Skin epidermis (tissue), 12 donors: ENCODE data around the gene TTLL1.
"Not testable (repeated sequence)": the region's sequence is repeated elsewhere in the genome, so short reads cannot be mapped to it uniquely, and the experiment has no call there.

Experiments
- H3K27ac ChIP-seq, 21 experiments: fragments of 200-600 bp; sonication (generic) in 11 of 21; one replicate each; pipeline ENCODE4 v1.5.0; 2020; ENCODE audit warnings: mild to moderate bottlenecking in 3 of 21, inconsistent platforms in 2 of 21, moderate library complexity in 2 of 21
- H3K4me3 ChIP-seq, 7 experiments: fragments of 200-600 bp; sonication (generic) in 2 of 7; one replicate each; pipeline ENCODE4 v1.5.0; 2020; ENCODE audit warnings: inconsistent platforms in 2 of 7, mild to moderate bottlenecking in 2 of 7, moderate library complexity in 1 of 7

Gene TTLL1

GRCh38 chr22:43110927-43111623 lies 21.9 kb upstream of the TTLL1 start:
- H3K27ac ChIP-seq = peak overlapping the region in 11 of 21 experiments; percentile 13 to 77 (median 28)

GRCh38 chr22:43110444-43110926 lies 21.3 kb upstream of the TTLL1 start, which contains the start of gene BIK:
TSS of gene BIK (plus strand) at chr22:43110750. CDS start at chr22:43124023, 13,273 bp downstream.
- H3K4me3 ChIP-seq = peak within 1 kb of the TSS; percentile 36 to 74 (median 56)
- peak within 1 kb of the TSS in 11 of 21 experiments; percentile 13 to 77 (median 28) for H3K27ac ChIP-seq

More at GRCh38 chr22:43110927-43111623, 21.9 kb upstream of the TTLL1 start:
- peak overlapping the region; percentile 36 to 74 (median 56) for H3K4me3 ChIP-seq

GRCh38 chr22:43109921-43110443 lies 20.8 kb upstream of the TTLL1 start:
- Histone ChIP-seq H3K4me3 (peak overlapping the region; percentile 36 to 74 (median 56)), H3K27ac (peak overlapping the region in 1 of 21 experiments; percentile 77)

DNA sequence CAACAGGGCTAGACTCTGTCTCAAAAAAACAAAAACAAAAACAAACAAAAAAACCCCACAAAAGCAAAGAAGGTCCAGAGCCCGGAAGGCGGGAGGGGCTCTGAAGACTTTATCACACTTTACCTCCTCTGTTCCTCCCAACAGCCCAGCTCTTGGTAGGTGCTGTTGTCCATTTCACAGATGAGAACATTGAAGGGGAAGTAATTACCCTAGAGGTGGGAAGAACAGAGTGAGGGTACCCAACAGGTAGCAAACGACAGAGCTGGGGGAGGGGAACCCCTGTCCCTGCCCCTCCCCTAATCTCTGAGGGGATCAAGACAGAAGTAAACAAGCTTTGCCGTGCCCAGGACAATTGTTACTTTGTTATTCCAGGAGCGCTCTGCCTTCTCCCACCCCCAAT lies 20.3 kb upstream of the TTLL1 start:
- H3K4me3 ChIP-seq = no peak overlapping the region
- H3K27ac ChIP-seq = no peak overlapping the region

- no peak overlapping the region for H3K27ac ChIP-seq
- H3K4me3 ChIP-seq = no peak overlapping the region
Observed at GRCh38 chr22:43106302-43106701, 17.1 kb upstream of the TTLL1 start.

DNA sequence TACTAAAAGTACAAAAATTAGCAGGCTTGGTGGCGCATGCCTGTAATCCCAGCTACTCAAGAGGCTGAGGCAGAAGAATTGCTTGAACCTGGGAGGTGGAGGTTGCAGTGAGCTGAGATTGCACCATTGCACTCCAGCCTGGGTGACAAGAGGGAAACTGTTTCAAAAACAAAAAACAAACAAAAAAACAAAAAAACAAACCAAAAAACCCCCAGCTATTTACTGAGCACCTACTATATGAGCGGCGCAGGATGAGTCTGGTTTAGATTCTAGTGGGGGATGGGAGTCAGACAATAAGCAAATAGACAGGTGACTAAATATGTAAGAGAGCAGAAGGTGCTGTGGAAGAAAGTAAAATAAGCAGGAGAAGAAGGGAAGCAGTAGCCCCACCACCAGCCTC lies 15.8 kb upstream of the TTLL1 start:
- H3K27ac ChIP-seq = not testable (repeated sequence)

GRCh38 chr22:43104056-43104625 lies 14.9 kb upstream of the TTLL1 start:
- not testable (repeated sequence) for H3K4me3 ChIP-seq
- H3K27ac ChIP-seq = peak overlapping the region in 1 of 21 experiments; percentile 14

More for the DNA sequence above, 15.8 kb upstream of the TTLL1 start:
- not testable (repeated sequence) for H3K4me3 ChIP-seq

- no peak overlapping the region for H3K4me3 ChIP-seq
- no peak overlapping the region for H3K27ac ChIP-seq
Observed at GRCh38 chr22:43101306-43101705, 12.1 kb upstream of the TTLL1 start.

DNA sequence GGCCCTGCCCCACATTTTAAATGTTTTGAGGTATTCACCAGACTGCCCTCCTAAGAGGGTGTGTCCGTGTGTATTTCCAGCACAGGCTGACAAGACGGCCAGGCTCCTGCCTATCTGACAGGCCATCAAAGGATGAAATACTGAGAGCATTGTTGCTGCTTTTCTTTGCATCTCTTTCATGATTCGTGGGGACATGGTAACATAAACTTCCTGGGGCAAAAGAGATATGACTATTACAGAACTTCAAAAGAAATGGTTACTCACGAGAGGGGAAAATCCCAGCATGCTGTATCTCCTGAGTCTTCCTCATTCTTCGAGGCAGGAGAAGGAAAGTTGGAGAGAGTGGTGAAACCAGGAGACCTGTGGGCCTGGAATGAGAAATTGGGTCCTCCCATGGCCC lies 11.0 kb upstream of the TTLL1 start:
- Histone ChIP-seq H3K4me3 (no peak overlapping the region), H3K27ac (peak overlapping the region in 2 of 21 experiments; percentile 14 to 39)

DNA sequence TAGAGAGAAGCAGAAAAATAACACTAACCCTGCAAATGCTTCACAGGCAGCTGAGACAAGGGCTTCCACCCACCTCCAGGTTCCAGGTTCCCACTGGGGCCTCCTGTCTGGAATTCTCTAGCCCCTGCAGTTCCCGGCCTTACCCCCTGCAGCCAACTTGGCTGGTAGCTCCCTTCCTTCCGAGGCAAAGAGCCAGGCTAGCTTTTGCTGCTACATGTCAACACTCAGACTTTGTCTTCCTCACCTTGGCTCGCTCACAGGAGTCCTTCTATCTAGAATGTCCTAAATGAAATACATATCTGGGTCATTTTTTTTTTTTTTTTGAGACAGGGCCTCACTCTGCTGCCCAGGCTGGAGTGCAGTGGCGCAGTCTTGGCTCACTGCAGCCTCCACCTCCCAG lies 9.9 kb upstream of the TTLL1 start:
- no peak overlapping the region for H3K4me3 ChIP-seq
- no peak overlapping the region for H3K27ac ChIP-seq

DNA sequence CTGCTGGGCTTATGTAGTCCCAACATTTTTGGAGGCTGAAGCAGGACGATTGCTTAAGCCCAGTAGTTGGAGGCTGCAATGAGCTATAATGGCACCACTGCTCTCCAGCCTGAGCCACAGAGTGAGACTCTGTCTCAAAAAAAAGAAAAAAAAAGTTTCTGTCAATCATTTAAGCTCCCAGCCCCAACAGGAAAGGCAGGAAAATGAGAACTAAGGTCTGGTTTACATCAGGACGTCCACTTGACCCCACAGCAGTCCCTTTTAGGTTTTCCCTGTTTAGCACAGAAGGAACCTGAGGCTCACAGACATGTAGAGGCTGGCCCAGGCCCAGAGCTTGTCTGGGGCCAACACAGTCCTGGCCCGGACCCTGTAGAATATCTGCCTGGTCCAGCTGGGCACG lies 9.2 kb upstream of the TTLL1 start:
- no peak overlapping the region for H3K4me3 ChIP-seq
- no peak overlapping the region for H3K27ac ChIP-seq

- H3K27ac ChIP-seq = no peak overlapping the region
- H3K4me3 ChIP-seq = no peak overlapping the region
Observed at GRCh38 chr22:43096420-43096819, 7.2 kb upstream of the TTLL1 start.

GRCh38 chr22:43094551-43094950 lies 5.4 kb upstream of the TTLL1 start:
- Histone ChIP-seq H3K4me3 (no peak overlapping the region), H3K27ac (peak overlapping the region in 1 of 21 experiments; percentile 8)

GRCh38 chr22:43094085-43094484 lies 4.9 kb upstream of the TTLL1 start:
- H3K4me3 ChIP-seq = no peak overlapping the region

GRCh38 chr22:43092085-43092484 lies 2.9 kb upstream of the TTLL1 start:
- no peak overlapping the region for H3K4me3 ChIP-seq
- no peak overlapping the region for H3K27ac ChIP-seq

More at GRCh38 chr22:43094085-43094484, 4.9 kb upstream of the TTLL1 start:
- peak overlapping the region in 1 of 21 experiments; percentile 8 for H3K27ac ChIP-seq

DNA sequence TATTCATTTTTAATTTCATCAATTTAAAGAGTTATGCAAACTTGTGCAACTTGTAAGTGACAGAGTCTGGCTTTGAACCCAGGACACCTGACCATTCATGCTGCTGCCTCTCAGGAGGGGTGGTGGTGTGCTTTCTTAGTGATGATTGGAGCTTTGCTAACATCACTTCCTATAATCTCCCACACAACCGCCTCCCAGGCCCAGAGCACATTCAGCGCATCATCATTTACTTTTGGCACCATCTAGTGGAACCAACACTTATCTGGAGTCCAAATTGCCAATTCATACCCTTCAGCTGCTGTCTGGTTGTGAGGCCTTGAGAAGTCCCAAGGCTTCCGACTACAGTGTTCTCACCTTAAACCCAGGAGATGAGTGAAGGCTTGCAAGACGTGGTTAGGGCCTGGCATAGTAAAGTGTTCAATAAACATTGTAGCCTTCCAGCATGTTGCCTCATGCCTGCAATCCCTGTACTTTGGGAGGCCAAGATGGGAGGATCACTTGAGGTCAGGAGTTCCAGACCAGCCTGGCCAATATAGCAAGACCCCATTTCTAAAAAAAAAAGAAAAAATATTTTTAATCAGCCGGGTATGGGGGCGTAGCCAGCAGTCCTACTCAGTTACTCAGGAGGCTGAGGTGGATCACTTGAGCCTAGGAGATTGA lies 1.1 kb upstream of the TTLL1 start:
- H3K4me3 ChIP-seq = no peak overlapping the region
- H3K27ac ChIP-seq = peak overlapping the region in 3 of 21 experiments; percentile 29 to 83 (median 65)

GRCh38 chr22:43088627-43088983 lies 586 bp downstream of the TTLL1 start:
- Histone ChIP-seq H3K27ac (peak overlapping the region in 19 of 21 experiments; percentile 3 to 83 (median 68)), H3K4me3 (peak overlapping the region; percentile 55 to 92 (median 63))

GRCh38 chr22:43085658-43086606 lies 3.3 kb downstream of the TTLL1 start:
- H3K27ac ChIP-seq = no peak overlapping the region
- no peak overlapping the region for H3K4me3 ChIP-seq

DNA sequence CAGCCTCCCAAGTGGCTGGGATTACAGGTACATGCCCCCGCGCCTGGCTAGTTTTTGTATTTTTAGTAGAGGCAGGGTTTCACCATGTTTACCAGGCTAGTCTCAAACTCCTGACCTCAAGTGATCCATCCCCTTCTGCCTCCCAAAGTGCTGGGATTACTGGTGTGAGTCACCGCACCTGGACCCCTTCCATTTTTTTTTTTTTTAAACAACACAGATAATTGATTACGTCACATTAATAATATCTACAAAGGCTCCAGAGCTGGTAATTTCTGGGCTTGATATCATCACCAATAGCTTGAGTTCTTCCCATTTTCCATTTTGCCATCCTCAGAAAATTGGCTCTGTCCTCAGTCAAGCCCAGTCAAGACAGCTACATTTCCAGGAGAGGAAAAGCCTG lies 7.2 kb downstream of the TTLL1 start:
- Histone ChIP-seq H3K4me3 (no peak overlapping the region), H3K27ac (no peak overlapping the region)
